OCI-LY7 (cell line): Measurements from ENCODE around the gene ARID5B. TPM values are rescaled to one million over a fixed set of nuclear protein-coding genes. Genes with fewer than 3 reads are reported as not detected.
A peak's percentile ranks its signal among the peaks of the same experiment; 100 is the strongest.

Experiments
- BruUV-seq: library from RNA; stranded (reverse); fragments of 400-500 nt; replicated peaks from 2 replicates; lab custom pipeline; 2021; lab: Mats Ljungman, UMichigan
- CTCF ChIA-PET: fragments of 300-600 bp; sonication (Branson Sonifier 250); formaldehyde crosslinking; loops from one replicate; lab custom pipeline; 2022; ENCODE audit warnings: antibody characterized with exemption; ENCODE audit not compliant: unreplicated experiment; lab: Charles Lee
- POLR2A ChIA-PET: fragments of 300-600 bp; sonication (Branson Sonifier 250); formaldehyde crosslinking; loops from one replicate; lab custom pipeline; 2022; ENCODE audit warnings: antibody characterized with exemption; lab: Charles Lee
- DNase-seq: peaks from one replicate; pipeline ENCODE4 v3.0.0-alpha.2; 2015; ENCODE audit warnings: low spot score
- H2AFZ ChIP-seq: fragments of 200-600 bp; sonication (generic), shearing (Covaris generic); 2 replicates; pipeline ENCODE4 v1.6.1; 2014; ENCODE audit warnings: mild to moderate bottlenecking, antibody characterized with exemption, low read length, moderate library complexity
- H3K27ac ChIP-seq: fragments of 200-600 bp; sonication (generic); 2 replicates; pipeline ENCODE4 v1.5.1; 2014; ENCODE audit warnings: mixed run types, low read depth, mild to moderate bottlenecking, moderate library complexity, low read length, inconsistent platforms; ENCODE audit not compliant: poor library complexity, severe bottlenecking
- H3K36me3 ChIP-seq: fragments of 200-600 bp; sonication (generic); 2 replicates; pipeline ENCODE4 v1.6.1; 2014; ENCODE audit warnings: mild to moderate bottlenecking, antibody characterized with exemption, low read length, moderate library complexity, mixed read lengths; ENCODE audit not compliant: insufficient read depth
- H3K4me1 ChIP-seq: fragments of 200-600 bp; sonication (generic); 2 replicates; pipeline ENCODE4 v1.5.1; 2014; ENCODE audit warnings: mild to moderate bottlenecking, low read length; ENCODE audit not compliant: insufficient read depth, poor library complexity, severe bottlenecking
- H3K4me2 ChIP-seq: fragments of 200-600 bp; sonication (generic); 2 replicates; pipeline ENCODE4 v1.6.1; 2014; ENCODE audit warnings: mild to moderate bottlenecking, low read length
- H3K4me3 ChIP-seq: fragments of 200-600 bp; sonication (generic); 2 replicates; pipeline ENCODE4 v1.5.1; 2014; ENCODE audit warnings: mild to moderate bottlenecking, low read depth, low read length; ENCODE audit not compliant: poor library complexity, severe bottlenecking
- H3K79me2 ChIP-seq: fragments of 200-600 bp; sonication (generic); 2 replicates; pipeline ENCODE4 v1.6.1; 2016; ENCODE audit warnings: low read depth, mild to moderate bottlenecking, low read length, moderate library complexity, mixed read lengths; ENCODE audit not compliant: insufficient read depth
- H3K9me2 ChIP-seq: fragments of 200-600 bp; sonication (generic); 2 replicates; pipeline ENCODE4 v1.6.1; 2016; ENCODE audit warnings: mild to moderate bottlenecking, low read length, mixed read lengths; ENCODE audit not compliant: insufficient read depth
- H3K9me3 ChIP-seq: fragments of 200-600 bp; sonication (generic); 2 replicates; pipeline ENCODE4 v1.6.1; 2014; ENCODE audit warnings: mild to moderate bottlenecking, mixed run types, low read length, mixed read lengths
- H4K20me1 ChIP-seq: fragments of 200-600 bp; sonication (generic); 2 replicates; pipeline ENCODE4 v1.6.1; 2014; ENCODE audit warnings: mild to moderate bottlenecking, antibody characterized with exemption, low read length, moderate library complexity, mixed read lengths; ENCODE audit not compliant: insufficient read depth
- CTCF ChIP-seq: fragments of 200-600 bp; sonication (generic); conservative IDR thresholded peaks from 2 replicates; pipeline ENCODE4 v1.5.1; 2014; ENCODE audit warnings: mild to moderate bottlenecking, antibody characterized with exemption, low read length, moderate library complexity, mixed read lengths
- EZH2phosphoT487 ChIP-seq: fragments of 200-600 bp; sonication (generic); IDR thresholded peaks from 2 replicates; pipeline ENCODE4 v1.6.1; 2018; ENCODE audit warnings: low read depth, borderline replicate concordance, mild to moderate bottlenecking, mixed run types, antibody characterized with exemption, low read length, moderate library complexity, mixed read lengths
- intact Hi-C: fragments of 100-400 bp; cut with micrococcal nuclease; formaldehyde crosslinking; loops from one replicate; pipeline ENCODE4 v1.10.0; 2022; ENCODE audit not compliant: unreplicated experiment
- total RNA-seq, 2 experiments: library from RNA; depleted of rRNA in 1 of 2; stranded (reverse); fragments of >200 nt in 1 of 2; shearing (Covaris generic) in 1 of 2; gene quantifications; 2 replicates each; pipeline ENCODE4 v1.2.3, GENCODE V29; 2014 to 2022

Gene ARID5B
- total RNA-seq, 2 experiments from 2014 or later, result 38.0 to 56.7 TPM

- Histone ChIP-seq H3K4me1 (peaks cover 49% of the 10 kb centered on the region), H3K9me2 (no peaks in the 10 kb centered on the region), H3K36me3 (peaks cover 75% of the 10 kb centered on the region), H3K79me2 (peaks cover 19% of the 10 kb centered on the region; the same call in 1 of the 2 replicates), H4K20me1 (no peaks in the 10 kb centered on the region), H2AFZ (no peak overlapping the region), H3K4me3 (no peak overlapping the region), H3K4me2 (no peak overlapping the region), H3K27ac (peak overlapping the region; percentile 26), H3K9me3 (0 out of 2 replicates have a peak, but pooled peaks cover 3% of the 10 kb centered on the region)
- ChIA-PET CTCF (no interaction called here), POLR2A (interaction anchor here (0.9 to 1.5 kb wide), 7 partner anchors 9 to 50 kb away, joined by 3 to 4 read pairs (median 3); partner anchors contain the start of gene ARID5B)
- no peak for DNase-seq
- intact Hi-C loops, result no loop called here
- no peak for TF ChIP-seq CTCF
- TF ChIP-seq EZH2phosphoT487, result no peak
- no TSS peak for BruUV-seq
Observed at GRCh38 chr10:61951144-61951483, 49.6 kb downstream of the ARID5B start.

- intact Hi-C loops, result no loop called here
- peaks cover 29% of the 10 kb centered on the region; the same call in 1 of the 2 replicates for H3K79me2 ChIP-seq
- H3K36me3 ChIP-seq, result peaks cover 71% of the 10 kb centered on the region
- BruUV-seq, result TSS peak; percentile 15
- no peak overlapping the region for H2AFZ ChIP-seq
- no peaks in the 10 kb centered on the region for H4K20me1 ChIP-seq
- H3K4me1 ChIP-seq, result peaks cover 60% of the 10 kb centered on the region
- no peak for DNase-seq
- CTCF ChIA-PET, result no interaction called here
- no peak overlapping the region for H3K4me3 ChIP-seq
- H3K9me3 ChIP-seq, result 0 out of 2 replicates have a peak, but pooled peaks cover 3% of the 10 kb centered on the region
- H3K9me2 ChIP-seq, result no peaks in the 10 kb centered on the region
- H3K27ac ChIP-seq, result no peak overlapping the region
- no peak for TF ChIP-seq EZH2phosphoT487
- TF ChIP-seq CTCF, result no peak
- POLR2A ChIA-PET, result interaction anchor here (0.6 to 1.9 kb wide), 8 partner anchors 8 to 329 kb away, joined by 3 to 7 read pairs (median 4); no protein-coding TSS in a partner anchor
- no peak overlapping the region for H3K4me2 ChIP-seq
Observed at GRCh38 chr10:61952028-61952674, 50.7 kb downstream of the ARID5B start.

GRCh38 chr10:61953183-61953582 is 51.7 kb downstream of the ARID5B start:
- Histone ChIP-seq H3K36me3 (peaks cover 61% of the 10 kb centered on the region), H3K4me2 (no peak overlapping the region), H2AFZ (no peak overlapping the region)

More at GRCh38 chr10:61953183-61953582, 51.7 kb downstream of the ARID5B start:
- H3K27ac ChIP-seq, result no peak overlapping the region
- DNase-seq, result no peak
- H3K4me1 ChIP-seq, result peaks cover 70% of the 10 kb centered on the region
- H3K9me2 ChIP-seq, result no peaks in the 10 kb centered on the region
- no peaks in the 10 kb centered on the region for H3K9me3 ChIP-seq
- H4K20me1 ChIP-seq, result no peaks in the 10 kb centered on the region
- intact Hi-C loops, result no loop called here
- BruUV-seq, result no TSS peak
- H3K4me3 ChIP-seq, result no peak overlapping the region
- TF ChIP-seq EZH2phosphoT487 (no peak), CTCF (no peak)
- ChIA-PET CTCF (no interaction called here), POLR2A (interaction anchor here (0.7 to 12.2 kb wide), 7 partner anchors 9 to 74 kb away, joined by 3 to 222 read pairs (median 5); no protein-coding TSS in a partner anchor)
- peaks cover 35% of the 10 kb centered on the region; the same call in 1 of the 2 replicates for H3K79me2 ChIP-seq
